ENCODE results near the gene SLC8A1.

The SLC8A1 gene

GRCh38 chr2:40363231-40363630 lies 88.7 kb downstream of the SLC8A1 start:
- DNase-seq = no peak
- intact Hi-C loops (cut with DNase I) = no loop called here

GRCh38 chr2:40361478-40361877 lies 90.4 kb downstream of the SLC8A1 start:
- DNase-seq = no peak
- intact Hi-C loops (cut with DNase I) = no loop called here

GRCh38 chr2:40360652-40361051 lies 91.2 kb downstream of the SLC8A1 start:
- intact Hi-C loops (cut with DNase I) = no loop called here
- DNase-seq = no peak

GRCh38 chr2:40359811-40360210 lies 92.1 kb downstream of the SLC8A1 start:
- intact Hi-C loops (cut with DNase I) = no loop called here
- DNase-seq = no peak

- peak in 7 of 10 donors; percentile 22 to 88 (median 42) for DNase-seq
- intact Hi-C loops (cut with DNase I) = no loop called here
Observed at GRCh38 chr2:40358783-40359182, 93.1 kb downstream of the SLC8A1 start.

GRCh38 chr2:40357667-40358066 lies 94.2 kb downstream of the SLC8A1 start:
- intact Hi-C loops (cut with DNase I) = no loop called here

GRCh38 chr2:40355451-40355850 lies 96.4 kb downstream of the SLC8A1 start:
- no peak for DNase-seq
- intact Hi-C loops (cut with DNase I) = no loop called here

More at GRCh38 chr2:40357667-40358066, 94.2 kb downstream of the SLC8A1 start:
- no peak for DNase-seq

GRCh38 chr2:40353231-40353630 lies 98.7 kb downstream of the SLC8A1 start:
- no peak for DNase-seq

GRCh38 chr2:40352703-40353099 lies 99.2 kb downstream of the SLC8A1 start:
- intact Hi-C loops (cut with DNase I) = no loop called here
- no peak for DNase-seq

More at GRCh38 chr2:40353231-40353630, 98.7 kb downstream of the SLC8A1 start:
- intact Hi-C loops (cut with DNase I) = no loop called here

- no peak for DNase-seq
- intact Hi-C loops (cut with DNase I) = no loop called here
Observed at GRCh38 chr2:40352041-40352702, 99.7 kb downstream of the SLC8A1 start.

GRCh38 chr2:40348665-40349064 lies 103.2 kb downstream of the SLC8A1 start:
- DNase-seq = no peak
- intact Hi-C loops (cut with DNase I) = no loop called here

- intact Hi-C loops (cut with DNase I) = no loop called here
- DNase-seq = no peak
Observed at GRCh38 chr2:40348038-40348437, 103.9 kb downstream of the SLC8A1 start.

GRCh38 chr2:40346535-40347354 lies 105.1 kb downstream of the SLC8A1 start:
- intact Hi-C loops (cut with DNase I) = no loop called here
- DNase-seq = no peak

GRCh38 chr2:40344364-40344763 lies 107.5 kb downstream of the SLC8A1 start:
- intact Hi-C loops (cut with DNase I) = no loop called here
- no peak for DNase-seq

- no peak for DNase-seq
- intact Hi-C loops (cut with DNase I) = no loop called here
Observed at GRCh38 chr2:40343902-40344301, 108.0 kb downstream of the SLC8A1 start.

- no peak for DNase-seq
- intact Hi-C loops (cut with DNase I) = no loop called here
Observed at GRCh38 chr2:40341198-40341597, 110.7 kb downstream of the SLC8A1 start.

- no peak for DNase-seq
- intact Hi-C loops (cut with DNase I) = no loop called here
Observed at GRCh38 chr2:40339026-40339425, 112.9 kb downstream of the SLC8A1 start.

GRCh38 chr2:40332191-40332826 lies 119.6 kb downstream of the SLC8A1 start:
- no peak for DNase-seq
- intact Hi-C loops (cut with DNase I) = no loop called here

- no peak for DNase-seq
- intact Hi-C loops (cut with DNase I) = no loop called here
Observed at GRCh38 chr2:40330096-40330495, 121.8 kb downstream of the SLC8A1 start.

GRCh38 chr2:40329739-40330030 lies 122.2 kb downstream of the SLC8A1 start:
- no peak for DNase-seq
- intact Hi-C loops (cut with DNase I) = no loop called here

- DNase-seq = no peak
- intact Hi-C loops (cut with DNase I) = no loop called here
Observed at GRCh38 chr2:40325116-40325515, 126.8 kb downstream of the SLC8A1 start.

- intact Hi-C loops (cut with DNase I) = no loop called here
- no peak for DNase-seq
Observed at GRCh38 chr2:40324656-40325055, 127.2 kb downstream of the SLC8A1 start.
